Measurements from ENCODE around the gene EHF. TPM values are rescaled to one million over a fixed set of nuclear protein-coding genes. Genes with fewer than 3 reads are reported as not detected.
A peak's percentile ranks its signal among the peaks of the same experiment; 100 is the strongest.

EHF gene
- total RNA-seq, result 100 to 1,000 TPM; 164 to 332 TPM

- Histone ChIP-seq H3K36me3 (no peaks in the 10 kb centered on the region), H3K27ac (peak within 1 kb of the TSS; percentile 90 to 94), H3K9me3 (no peaks in the 10 kb centered on the region), H3K4me3 (peak within 1 kb of the TSS; percentile 44 to 51), H3K4me1 (replicated peaks) (peaks cover 12% of the 10 kb centered on the region), H3K27me3 (replicated peaks; ENCODE audit: insufficient read depth) (no peaks in the 10 kb centered on the region)
- WGBS, result 33% methylated on average over 7 of the region's 7 CpGs
- intact Hi-C loops (cut with DNase I), result no loop called here
- TF ChIP-seq, protein P1, sequence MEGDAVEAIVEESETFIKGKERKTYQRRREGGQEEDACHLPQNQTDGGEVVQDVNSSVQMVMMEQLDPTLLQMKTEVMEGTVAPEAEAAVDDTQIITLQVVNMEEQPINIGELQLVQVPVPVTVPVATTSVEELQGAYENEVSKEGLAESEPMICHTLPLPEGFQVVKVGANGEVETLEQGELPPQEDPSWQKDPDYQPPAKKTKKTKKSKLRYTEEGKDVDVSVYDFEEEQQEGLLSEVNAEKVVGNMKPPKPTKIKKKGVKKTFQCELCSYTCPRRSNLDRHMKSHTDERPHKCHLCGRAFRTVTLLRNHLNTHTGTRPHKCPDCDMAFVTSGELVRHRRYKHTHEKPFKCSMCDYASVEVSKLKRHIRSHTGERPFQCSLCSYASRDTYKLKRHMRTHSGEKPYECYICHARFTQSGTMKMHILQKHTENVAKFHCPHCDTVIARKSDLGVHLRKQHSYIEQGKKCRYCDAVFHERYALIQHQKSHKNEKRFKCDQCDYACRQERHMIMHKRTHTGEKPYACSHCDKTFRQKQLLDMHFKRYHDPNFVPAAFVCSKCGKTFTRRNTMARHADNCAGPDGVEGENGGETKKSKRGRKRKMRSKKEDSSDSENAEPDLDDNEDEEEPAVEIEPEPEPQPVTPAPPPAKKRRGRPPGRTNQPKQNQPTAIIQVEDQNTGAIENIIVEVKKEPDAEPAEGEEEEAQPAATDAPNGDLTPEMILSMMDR (IDR thresholded peaks at IDR 0.05), result peak in 2 of 4 experiments; percentile 7 to 48
- peak; percentile 92 for TF ChIP-seq POLR2AphosphoS5 (IDR thresholded peaks at IDR 0.05)
- peak; percentile 85 for TF ChIP-seq POLR2A (IDR thresholded peaks at IDR 0.05)
- DNase-seq (ENCODE audit: low spot score), result peak; percentile 81
Observed at GRCh38 chr11:34620820-34621792, at the start of gene EHF. Gene EHF (plus strand): TSS chr11:34621093. CDS start chr11:34642631, 21,538 bp downstream.

GRCh38 chr11:34573537-34573936, 47.4 kb upstream of the EHF start:
- Histone ChIP-seq H3K36me3 (no peaks in the 10 kb centered on the region), H3K4me1 (replicated peaks) (no peaks in the 10 kb centered on the region), H3K27me3 (replicated peaks; ENCODE audit: insufficient read depth) (peaks cover 3% of the 10 kb centered on the region), H3K9me3 (no peaks in the 10 kb centered on the region), H3K27ac (no peak overlapping the region), H3K4me3 (no peak overlapping the region)
- DNase-seq (ENCODE audit: low spot score), result no peak
- TF ChIP-seq, protein P1 (IDR thresholded peaks at IDR 0.05), result no peak
- TF ChIP-seq POLR2AphosphoS5 (IDR thresholded peaks at IDR 0.05), result no peak
- TF ChIP-seq POLR2A (IDR thresholded peaks at IDR 0.05), result no peak
- intact Hi-C loops (cut with DNase I), result no loop called here
- 90% methylated on average over 7 of the region's 7 CpGs for WGBS

DNA sequence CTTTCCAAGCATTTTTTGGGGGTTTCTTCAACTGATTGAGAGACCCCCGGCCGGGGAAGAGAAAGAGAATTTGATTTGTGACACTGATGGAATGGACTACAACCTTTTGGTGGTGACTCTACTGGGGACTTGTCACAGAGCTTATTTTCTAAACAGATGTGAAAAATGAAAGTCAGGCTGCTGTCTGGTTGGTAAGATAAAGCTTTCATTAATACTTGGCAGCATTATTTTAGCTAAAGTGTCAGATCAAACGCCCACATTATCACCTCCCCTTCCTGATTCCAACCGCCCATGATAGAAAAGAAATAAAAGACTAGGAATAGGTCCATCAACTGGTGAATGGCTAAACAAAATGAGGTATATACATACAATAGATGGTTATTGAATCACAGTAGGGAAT, 45.6 kb upstream of the EHF start:
- Histone ChIP-seq H3K4me1 (replicated peaks) (no peaks in the 10 kb centered on the region), H3K27me3 (replicated peaks; ENCODE audit: insufficient read depth) (peaks cover 3% of the 10 kb centered on the region), H3K4me3 (no peak overlapping the region), H3K9me3 (no peaks in the 10 kb centered on the region), H3K36me3 (no peaks in the 10 kb centered on the region), H3K27ac (no peak overlapping the region)
- intact Hi-C loops (cut with DNase I), result no loop called here
- TF ChIP-seq POLR2A (IDR thresholded peaks at IDR 0.05) (no peak), POLR2AphosphoS5 (IDR thresholded peaks at IDR 0.05) (no peak)
- TF ChIP-seq, protein P1 (IDR thresholded peaks at IDR 0.05), result no peak
- WGBS, result 82% methylated on average over 4 of the region's 4 CpGs
- no peak for DNase-seq (ENCODE audit: low spot score)

GRCh38 chr11:34575671-34576070, 45.2 kb upstream of the EHF start:
- H3K27me3 ChIP-seq (replicated peaks; ENCODE audit: insufficient read depth), result peaks cover 3% of the 10 kb centered on the region

More at GRCh38 chr11:34575671-34576070, 45.2 kb upstream of the EHF start:
- 89% methylated on average over 2 of the region's 2 CpGs for WGBS
- Histone ChIP-seq H3K4me1 (replicated peaks) (no peaks in the 10 kb centered on the region), H3K4me3 (no peak overlapping the region), H3K9me3 (no peaks in the 10 kb centered on the region), H3K27ac (no peak overlapping the region), H3K36me3 (no peaks in the 10 kb centered on the region)
- DNase-seq (ENCODE audit: low spot score), result no peak
- intact Hi-C loops (cut with DNase I), result no loop called here
- TF ChIP-seq POLR2A (IDR thresholded peaks at IDR 0.05), result no peak
- TF ChIP-seq, protein P1 (IDR thresholded peaks at IDR 0.05), result no peak
- no peak for TF ChIP-seq POLR2AphosphoS5 (IDR thresholded peaks at IDR 0.05)

All from prostate gland (tissue), 2 donors.